Nucleus accumbens (tissue), 56 donors: Measurements from ENCODE around the gene SLC36A1.
"Not testable (repeated sequence)": the region's sequence is repeated elsewhere in the genome, so short reads cannot be mapped to it uniquely, and the experiment has no call there.

Source experiments
- DNase-seq, 56 donors: peaks; one replicate each; lab custom pipeline; 2025; lab: John Stamatoyannopoulos, UW

Gene SLC36A1

GRCh38 chr5:151447174-151448037, at the start of gene SLC36A1:
TSS of gene SLC36A1 (plus strand) at chr5:151447603. CDS start at chr5:151458793, 11,190 bp downstream.
- peak; percentile 52 to 97 (median 89) for DNase-seq

GRCh38 chr5:151405334-151406160, 41.9 kb upstream of the SLC36A1 start:
- DNase-seq: no peak

- no peak for DNase-seq
Observed at GRCh38 chr5:151406322-151406947, 41.0 kb upstream of the SLC36A1 start.

GRCh38 chr5:151408591-151409230, 38.7 kb upstream of the SLC36A1 start:
- no peak for DNase-seq

- no peak for DNase-seq
Observed at GRCh38 chr5:151413800-151414199, 33.6 kb upstream of the SLC36A1 start.

- no peak for DNase-seq
Observed at GRCh38 chr5:151414536-151414935, 32.9 kb upstream of the SLC36A1 start.

GRCh38 chr5:151417712-151418111, 29.7 kb upstream of the SLC36A1 start:
- no peak for DNase-seq

- DNase-seq: no peak
Observed at GRCh38 chr5:151420127-151420526, 27.3 kb upstream of the SLC36A1 start.

- DNase-seq: no peak
Observed at GRCh38 chr5:151424892-151425523, 22.4 kb upstream of the SLC36A1 start.

- not testable (repeated sequence) for DNase-seq
Observed at GRCh38 chr5:151426347-151426746, 21.1 kb upstream of the SLC36A1 start.

- no peak for DNase-seq
Observed at GRCh38 chr5:151427258-151427657, 20.1 kb upstream of the SLC36A1 start.

GRCh38 chr5:151430731-151431130, 16.7 kb upstream of the SLC36A1 start:
- DNase-seq: no peak

- no peak for DNase-seq
Observed at GRCh38 chr5:151431666-151432065, 15.7 kb upstream of the SLC36A1 start.

GRCh38 chr5:151432210-151432609, 15.2 kb upstream of the SLC36A1 start:
- no peak for DNase-seq

GRCh38 chr5:151434570-151435237, 12.7 kb upstream of the SLC36A1 start:
- no peak for DNase-seq

- DNase-seq: peak in 35 of 56 donors; percentile 17 to 70 (median 47)
Observed at GRCh38 chr5:151448038-151448985, 909 bp downstream of the SLC36A1 start.

GRCh38 chr5:151449297-151449696, 1.9 kb downstream of the SLC36A1 start:
- DNase-seq: no peak

GRCh38 chr5:151449839-151450238, 2.4 kb downstream of the SLC36A1 start:
- DNase-seq: no peak
